Transverse colon (tissue), 3 donors: Measurements from ENCODE around the gene LCMT1.

Experiments
- POLR2A ChIP-seq: fragments of 450-650 bp; IDR thresholded peaks from one replicate; pipeline ENCODE4 v1.6.1; 2016; ENCODE audit warnings: antibody characterized with exemption, mild to moderate bottlenecking, moderate library complexity
- TF ChIP-seq, protein P1 (sequence below), 5 experiments: fragments of 200-600 bp in 3 of 5; fragments of 450-650 bp in 2 of 5; sonication (generic) in 3 of 5; IDR thresholded peaks; 1 replicate in 2 of 5; 2 replicates in 3 of 5; pipeline ENCODE4 v1.5.1; 2016 to 2017; ENCODE audit warnings: antibody characterized with exemption in 5 of 5, inconsistent platforms in 3 of 5, mild to moderate bottlenecking in 2 of 5, moderate library complexity in 1 of 5

DNA sequence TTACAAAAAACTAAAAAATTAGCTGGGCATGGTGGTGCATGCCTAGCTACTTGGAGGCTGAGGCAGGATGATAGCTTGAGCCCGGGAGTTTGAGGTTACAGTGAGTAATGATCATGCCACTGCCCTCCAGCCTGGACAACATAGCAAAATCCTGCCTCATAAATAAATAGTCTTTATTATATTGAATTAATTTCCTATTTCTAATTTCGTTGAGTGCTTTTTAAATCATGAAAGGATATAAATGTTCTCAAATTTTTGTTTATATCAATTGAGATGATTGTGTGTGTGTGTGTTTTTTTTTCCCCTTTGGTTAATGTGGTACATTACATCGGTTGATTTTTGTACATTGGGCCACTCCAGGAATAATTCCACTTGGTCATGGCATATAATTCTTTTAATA is 73.2 kb downstream of the LCMT1 start:
- TF ChIP-seq, protein P1, sequence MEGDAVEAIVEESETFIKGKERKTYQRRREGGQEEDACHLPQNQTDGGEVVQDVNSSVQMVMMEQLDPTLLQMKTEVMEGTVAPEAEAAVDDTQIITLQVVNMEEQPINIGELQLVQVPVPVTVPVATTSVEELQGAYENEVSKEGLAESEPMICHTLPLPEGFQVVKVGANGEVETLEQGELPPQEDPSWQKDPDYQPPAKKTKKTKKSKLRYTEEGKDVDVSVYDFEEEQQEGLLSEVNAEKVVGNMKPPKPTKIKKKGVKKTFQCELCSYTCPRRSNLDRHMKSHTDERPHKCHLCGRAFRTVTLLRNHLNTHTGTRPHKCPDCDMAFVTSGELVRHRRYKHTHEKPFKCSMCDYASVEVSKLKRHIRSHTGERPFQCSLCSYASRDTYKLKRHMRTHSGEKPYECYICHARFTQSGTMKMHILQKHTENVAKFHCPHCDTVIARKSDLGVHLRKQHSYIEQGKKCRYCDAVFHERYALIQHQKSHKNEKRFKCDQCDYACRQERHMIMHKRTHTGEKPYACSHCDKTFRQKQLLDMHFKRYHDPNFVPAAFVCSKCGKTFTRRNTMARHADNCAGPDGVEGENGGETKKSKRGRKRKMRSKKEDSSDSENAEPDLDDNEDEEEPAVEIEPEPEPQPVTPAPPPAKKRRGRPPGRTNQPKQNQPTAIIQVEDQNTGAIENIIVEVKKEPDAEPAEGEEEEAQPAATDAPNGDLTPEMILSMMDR (IDR thresholded peaks at IDR 0.05), result no peak
- no peak for TF ChIP-seq POLR2A
